ENCODE measurements around the gene TCTN2. TPM values are rescaled to one million over a fixed set of nuclear protein-coding genes. Genes with fewer than 3 reads are reported as not detected.

Gene TCTN2
- polyA plus RNA-seq, 1 donor from 2014 or later, result 14.3 TPM

DNA sequence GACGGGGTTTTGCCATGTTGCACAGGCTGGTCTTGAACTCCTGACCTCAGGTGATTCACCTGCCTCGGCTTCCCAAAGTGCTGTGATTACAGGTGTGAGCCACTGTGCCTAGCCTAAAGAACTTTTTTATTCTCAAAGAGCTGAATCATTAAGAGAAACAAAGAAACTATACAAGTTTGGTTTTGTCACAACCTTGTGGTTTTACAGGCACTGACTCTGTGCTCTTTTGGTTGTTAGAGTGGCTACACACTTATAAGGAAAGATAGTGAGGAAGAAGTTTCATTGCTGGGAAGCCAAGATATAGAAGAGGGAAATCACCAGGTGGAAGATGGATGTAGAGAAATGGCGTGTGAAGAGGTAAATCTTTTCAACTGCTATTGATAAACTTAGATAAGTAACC, 81.1 kb downstream of the TCTN2 start:
- Histone ChIP-seq H3K9ac (ENCODE audit: low read length) (no peak overlapping the region), H3K79me2 (replicated peaks; ENCODE audit: insufficient read depth, low read length) (no peaks in the 10 kb centered on the region), H3K4me3 (ENCODE audit: low read length) (no peak overlapping the region), H4K20me1 (ENCODE audit: insufficient read depth) (no peaks in the 10 kb centered on the region), H3K4me2 (ENCODE audit: low read length) (no peak overlapping the region), H3K9me2 (ENCODE audit: insufficient read depth, low read length) (no peaks in the 10 kb centered on the region), H3K27ac (ENCODE audit: low read length) (no peak overlapping the region), H2AFZ (ENCODE audit: low read depth, low read length) (no peak overlapping the region), H3K27me3 (ENCODE audit: insufficient read depth, low read depth, low read length) (no peaks in the 10 kb centered on the region), H3K36me3 (ENCODE audit: insufficient read depth, low read length) (peaks cover 3% of the 10 kb centered on the region), H3F3A (ENCODE audit: insufficient read depth, low read length, poor library complexity, severe bottlenecking) (no peaks in the 10 kb centered on the region), H3K9me3 (ENCODE audit: low read length) (no peaks in the 10 kb centered on the region)
- TF ChIP-seq EZH2 (IDR thresholded peaks at IDR 0.05; ENCODE audit: borderline replicate concordance, insufficient read depth, low read length, poor library complexity, severe bottlenecking) (no peak), RAD21 (conservative IDR thresholded peaks at IDR 0.05) (no peak), MXI1 (conservative IDR thresholded peaks at IDR 0.05; ENCODE audit: poor library complexity, severe bottlenecking) (no peak), SMC3 (conservative IDR thresholded peaks at IDR 0.05; ENCODE audit: poor library complexity) (no peak), EP300 (conservative IDR thresholded peaks at IDR 0.05; ENCODE audit: poor library complexity, severe bottlenecking) (no peak)
- TF ChIP-seq, protein P1, sequence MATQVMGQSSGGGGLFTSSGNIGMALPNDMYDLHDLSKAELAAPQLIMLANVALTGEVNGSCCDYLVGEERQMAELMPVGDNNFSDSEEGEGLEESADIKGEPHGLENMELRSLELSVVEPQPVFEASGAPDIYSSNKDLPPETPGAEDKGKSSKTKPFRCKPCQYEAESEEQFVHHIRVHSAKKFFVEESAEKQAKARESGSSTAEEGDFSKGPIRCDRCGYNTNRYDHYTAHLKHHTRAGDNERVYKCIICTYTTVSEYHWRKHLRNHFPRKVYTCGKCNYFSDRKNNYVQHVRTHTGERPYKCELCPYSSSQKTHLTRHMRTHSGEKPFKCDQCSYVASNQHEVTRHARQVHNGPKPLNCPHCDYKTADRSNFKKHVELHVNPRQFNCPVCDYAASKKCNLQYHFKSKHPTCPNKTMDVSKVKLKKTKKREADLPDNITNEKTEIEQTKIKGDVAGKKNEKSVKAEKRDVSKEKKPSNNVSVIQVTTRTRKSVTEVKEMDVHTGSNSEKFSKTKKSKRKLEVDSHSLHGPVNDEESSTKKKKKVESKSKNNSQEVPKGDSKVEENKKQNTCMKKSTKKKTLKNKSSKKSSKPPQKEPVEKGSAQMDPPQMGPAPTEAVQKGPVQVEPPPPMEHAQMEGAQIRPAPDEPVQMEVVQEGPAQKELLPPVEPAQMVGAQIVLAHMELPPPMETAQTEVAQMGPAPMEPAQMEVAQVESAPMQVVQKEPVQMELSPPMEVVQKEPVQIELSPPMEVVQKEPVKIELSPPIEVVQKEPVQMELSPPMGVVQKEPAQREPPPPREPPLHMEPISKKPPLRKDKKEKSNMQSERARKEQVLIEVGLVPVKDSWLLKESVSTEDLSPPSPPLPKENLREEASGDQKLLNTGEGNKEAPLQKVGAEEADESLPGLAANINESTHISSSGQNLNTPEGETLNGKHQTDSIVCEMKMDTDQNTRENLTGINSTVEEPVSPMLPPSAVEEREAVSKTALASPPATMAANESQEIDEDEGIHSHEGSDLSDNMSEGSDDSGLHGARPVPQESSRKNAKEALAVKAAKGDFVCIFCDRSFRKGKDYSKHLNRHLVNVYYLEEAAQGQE (IDR thresholded peaks at IDR 0.05; ENCODE audit: borderline replicate concordance), result no peak

- Histone ChIP-seq H3K9me3 (ENCODE audit: low read length) (no peaks in the 10 kb centered on the region), H3K4me3 (ENCODE audit: low read length) (no peak overlapping the region), H3K9ac (ENCODE audit: low read length) (no peak overlapping the region), H3K9me2 (ENCODE audit: insufficient read depth, low read length) (no peaks in the 10 kb centered on the region), H3K27me3 (ENCODE audit: insufficient read depth, low read depth, low read length) (no peaks in the 10 kb centered on the region), H4K20me1 (ENCODE audit: insufficient read depth) (no peaks in the 10 kb centered on the region), H3F3A (ENCODE audit: insufficient read depth, low read length, poor library complexity, severe bottlenecking) (no peaks in the 10 kb centered on the region), H2AFZ (ENCODE audit: low read depth, low read length) (no peak overlapping the region), H3K27ac (ENCODE audit: low read length) (no peak overlapping the region), H3K4me2 (ENCODE audit: low read length) (no peak overlapping the region), H3K79me2 (replicated peaks; ENCODE audit: insufficient read depth, low read length) (no peaks in the 10 kb centered on the region), H3K36me3 (ENCODE audit: insufficient read depth, low read length) (peaks cover 3% of the 10 kb centered on the region)
- no peak for TF ChIP-seq SMC3 (conservative IDR thresholded peaks at IDR 0.05; ENCODE audit: poor library complexity)
- TF ChIP-seq EZH2 (IDR thresholded peaks at IDR 0.05; ENCODE audit: borderline replicate concordance, insufficient read depth, low read length, poor library complexity, severe bottlenecking), result no peak
- no peak for TF ChIP-seq POLR2AphosphoS5 (IDR thresholded peaks at IDR 0.05)
- no peak for TF ChIP-seq MXI1 (conservative IDR thresholded peaks at IDR 0.05; ENCODE audit: poor library complexity, severe bottlenecking)
- no peak for TF ChIP-seq EP300 (conservative IDR thresholded peaks at IDR 0.05; ENCODE audit: poor library complexity, severe bottlenecking)
- TF ChIP-seq, protein P1 (IDR thresholded peaks at IDR 0.05; ENCODE audit: borderline replicate concordance), result no peak
- no peak for TF ChIP-seq TAF1 (IDR thresholded peaks at IDR 0.05; ENCODE audit: low read depth)
- no peak for TF ChIP-seq RAD21 (conservative IDR thresholded peaks at IDR 0.05)
- TF ChIP-seq, protein P2, sequence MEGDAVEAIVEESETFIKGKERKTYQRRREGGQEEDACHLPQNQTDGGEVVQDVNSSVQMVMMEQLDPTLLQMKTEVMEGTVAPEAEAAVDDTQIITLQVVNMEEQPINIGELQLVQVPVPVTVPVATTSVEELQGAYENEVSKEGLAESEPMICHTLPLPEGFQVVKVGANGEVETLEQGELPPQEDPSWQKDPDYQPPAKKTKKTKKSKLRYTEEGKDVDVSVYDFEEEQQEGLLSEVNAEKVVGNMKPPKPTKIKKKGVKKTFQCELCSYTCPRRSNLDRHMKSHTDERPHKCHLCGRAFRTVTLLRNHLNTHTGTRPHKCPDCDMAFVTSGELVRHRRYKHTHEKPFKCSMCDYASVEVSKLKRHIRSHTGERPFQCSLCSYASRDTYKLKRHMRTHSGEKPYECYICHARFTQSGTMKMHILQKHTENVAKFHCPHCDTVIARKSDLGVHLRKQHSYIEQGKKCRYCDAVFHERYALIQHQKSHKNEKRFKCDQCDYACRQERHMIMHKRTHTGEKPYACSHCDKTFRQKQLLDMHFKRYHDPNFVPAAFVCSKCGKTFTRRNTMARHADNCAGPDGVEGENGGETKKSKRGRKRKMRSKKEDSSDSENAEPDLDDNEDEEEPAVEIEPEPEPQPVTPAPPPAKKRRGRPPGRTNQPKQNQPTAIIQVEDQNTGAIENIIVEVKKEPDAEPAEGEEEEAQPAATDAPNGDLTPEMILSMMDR (IDR thresholded peaks at IDR 0.05; ENCODE audit: poor library complexity, severe bottlenecking), result no peak
These were observed 83.3 kb downstream of the TCTN2 start for GRCh38 chr12:123754041-123754772.
